K562 (cell line): ENCODE measurements around the gene NELFE. TPM values are rescaled to one million over a fixed set of nuclear protein-coding genes. Genes with fewer than 3 reads are reported as not detected.

Experiments
- ARNT ChIP-seq, 2 experiments: fragments of 450-650 bp; IDR thresholded peaks; 2 replicates each; pipeline ENCODE4 v1.6.1; 2016; ENCODE audit warnings: mild to moderate bottlenecking in 1 of 2
- E2F4 ChIP-seq: sonication (generic); formaldehyde crosslinking; IDR thresholded peaks from 2 replicates; pipeline ENCODE4 v1.8.0; 2022; ENCODE audit warnings: mild to moderate bottlenecking, low read depth, missing genetic modification reagents
- ERF ChIP-seq: fragments of 450-650 bp; formaldehyde crosslinking; IDR thresholded peaks from 2 replicates; pipeline ENCODE4 v1.4.0; 2020; ENCODE audit warnings: mild to moderate bottlenecking, mixed read lengths
- IRF2 ChIP-seq: sonication (generic); formaldehyde crosslinking; IDR thresholded peaks from 2 replicates; pipeline ENCODE4 v1.8.1; 2022; ENCODE audit warnings: mild to moderate bottlenecking, missing genetic modification reagents
- NR2C1 ChIP-seq, 2 experiments: fragments of 450-650 bp; IDR thresholded peaks; 2 replicates each; pipeline ENCODE4 v1.6.1; 2017; ENCODE audit warnings: mild to moderate bottlenecking in 2 of 2, antibody characterized with exemption in 1 of 2, inconsistent platforms in 1 of 2, missing compliant biosample characterization in 1 of 2, missing genetic modification characterization in 1 of 2
- PHF20 ChIP-seq: fragments of 450-650 bp; IDR thresholded peaks from 2 replicates; pipeline ENCODE4 v1.6.1; 2018; ENCODE audit not compliant: partially characterized antibody
- POLR3A ChIP-seq: IDR thresholded peaks from 2 replicates; pipeline ENCODE4 v1.6.1; 2011; ENCODE audit warnings: borderline replicate concordance, mild to moderate bottlenecking, moderate library complexity; ENCODE audit not compliant: insufficient read length, insufficient read depth; ENCODE audit errors: extremely low read depth
- RFX1 ChIP-seq: fragments of 450-650 bp; IDR thresholded peaks from 2 replicates; pipeline ENCODE4 v1.6.1; 2016; ENCODE audit warnings: mild to moderate bottlenecking, moderate library complexity
- TAF15 ChIP-seq: fragments of 200-400 bp; formaldehyde crosslinking; IDR thresholded peaks from 2 replicates; pipeline ENCODE4 v1.6.1; 2017; ENCODE audit warnings: mild to moderate bottlenecking, low read depth, low read length, moderate library complexity
- TRIM24 ChIP-seq, 2 experiments: fragments of 450-650 bp; IDR thresholded peaks; 2 replicates each; pipeline ENCODE4 v1.6.1; 2016
- ZBTB26 ChIP-seq: fragments of 450-650 bp; formaldehyde crosslinking; IDR thresholded peaks from 2 replicates; pipeline ENCODE4 v1.4.0; 2022; ENCODE audit warnings: missing genetic modification characterization
- ZBTB40 ChIP-seq, 2 experiments: fragments of 450-650 bp in 1 of 2; sonication (generic) in 1 of 2; formaldehyde crosslinking in 1 of 2; IDR thresholded peaks; 2 replicates each; pipeline versions ENCODE4 v1.7.1 to v1.9.0; 2016 to 2022; ENCODE audit warnings: inconsistent platforms in 1 of 2, mild to moderate bottlenecking in 1 of 2, missing genetic modification reagents in 1 of 2
- polyA plus RNA-seq, 8 experiments: library from polyadenylated mRNA; depleted of rRNA in 4 of 8; stranded (reverse) in 5 of 8; unstranded in 3 of 8; fragments of >200 nt; fragmentation: Nextera tagmentation in 2 of 8; fragmentation: Illumina TruSeq in 1 of 8; extraction: Ambion mirVana in 2 of 8; extraction: Trizol in 1 of 8; gene quantifications; 2 replicates each; pipeline versions ENCODE4 v1.2.1 to v1.2.3, GENCODE V29; 2011 to 2014; ENCODE audit warnings: inconsistent platforms in 1 of 8, missing spikeins in 1 of 8
- total RNA-seq, 7 experiments: library from RNA; depleted of rRNA in 6 of 7; stranded (reverse); fragments of >200 nt in 6 of 7; fragmentation: Illumina TruSeq in 2 of 7; extraction: Trizol in 2 of 7; gene quantifications; 2 replicates each; pipeline versions ENCODE4 v1.2.1 to v1.2.3, GENCODE V29; 2011 to 2021; ENCODE audit warnings: low replicate concordance in 1 of 7

Gene NELFE
- total and polyA plus RNA-seq, 9 of the 15 experiments (the other 6 are each of a cell fraction or from before 2014, with no cell fraction given) = 15.2 to 157 (median 91.5) TPM

GRCh38 chr6:31948306-31948705 lies 10.5 kb downstream of the NELFE start (continued):
- TF ChIP-seq E2F4 (CRISPR knock-in tag) = 0 out of 2 replicates have a peak, but pooled peaks have one; percentile 40
- no peak for TF ChIP-seq ARNT (IDR thresholded peaks at IDR 0.05)
- peak; percentile 35; the same call in 1 of the 2 replicates for TF ChIP-seq ZBTB40 (IDR thresholded peaks at IDR 0.05)
- no peak for TF ChIP-seq ZBTB40 (CRISPR knock-in tag; IDR thresholded peaks at IDR 0.05)
- 0 out of 2 replicates have a peak, but pooled peaks have one; percentile 23 for TF ChIP-seq ZBTB26 (CRISPR knock-in tag)
- TF ChIP-seq PHF20 = no peak
- no peak for TF ChIP-seq TRIM24 (IDR thresholded peaks at IDR 0.05)
- peak; percentile 41; the same call in 1 of the 2 replicates for TF ChIP-seq ERF (CRISPR knock-in tag)
- peak; percentile 72 for TF ChIP-seq NR2C1 (IDR thresholded peaks at IDR 0.05)
- TF ChIP-seq NR2C1 (tag; IDR thresholded peaks at IDR 0.05) = peak; percentile 61
- no peak for TF ChIP-seq TAF15
- TF ChIP-seq IRF2 (CRISPR knock-in tag) = no peak
- TF ChIP-seq RFX1 = no peak
- no peak for TF ChIP-seq POLR3A
